IMR-90 (cell line): Measurements from ENCODE around the gene HACL1. TPM values are rescaled to one million over a fixed set of nuclear protein-coding genes. Genes with fewer than 3 reads are reported as not detected.

Experiments
- ATAC-seq: fragments of 200-7000 bp; cut with Tn5 transposase; 2 replicates; pipeline ENCODE4 v1.9.1; 2020; ENCODE audit warnings: low read depth, mild to moderate bottlenecking, moderate library complexity
- BruUV-seq: library from RNA; stranded (reverse); fragments of 400-500 nt; replicated peaks from 2 replicates; lab custom pipeline; 2021; lab: Mats Ljungman, UMichigan
- CTCF ChIA-PET: fragments of 300-600 bp; formaldehyde crosslinking; extraction: SDS; loops from one replicate; lab custom pipeline; 2021; ENCODE audit warnings: antibody characterized with exemption; lab: Yijun Ruan, JAX
- POLR2A ChIA-PET: fragments of 300-600 bp; sonication (Branson Sonifier 250); formaldehyde crosslinking; loops from one replicate; lab custom pipeline; 2022; ENCODE audit warnings: antibody characterized with exemption; ENCODE audit not compliant: unreplicated experiment; lab: Charles Lee
- DNase-seq: peaks from one replicate; pipeline ENCODE4 v3.0.0; 2013
- H2AFZ ChIP-seq: replicated peaks from 2 replicates; pipeline ENCODE3; 2013; ENCODE audit warnings: low read length, mild to moderate bottlenecking; ENCODE audit not compliant: poor library complexity
- H2AK5ac ChIP-seq: 2 replicates; pipeline ENCODE4 v1.6.1; 2013; ENCODE audit warnings: low read depth, low read length, inconsistent platforms
- H2AK9ac ChIP-seq: replicated peaks from 2 replicates; pipeline ENCODE3; 2013; ENCODE audit warnings: mild to moderate bottlenecking, low read depth, low read length, moderate library complexity; ENCODE audit not compliant: poor library complexity
- H2BK120ac ChIP-seq: 2 replicates; pipeline ENCODE4 v1.6.1; 2013; ENCODE audit warnings: low read depth, low read length, inconsistent platforms
- H2BK15ac ChIP-seq: 3 replicates; pipeline ENCODE4 v1.6.1; 2013; ENCODE audit warnings: low read depth, low read length, inconsistent platforms
- H2BK20ac ChIP-seq: 2 replicates; pipeline ENCODE4 v1.6.1; 2013; ENCODE audit warnings: low read depth, mild to moderate bottlenecking, inconsistent platforms, low read length, moderate library complexity
- H2BK5ac ChIP-seq: 2 replicates; pipeline ENCODE4 v1.6.1; 2013; ENCODE audit warnings: mild to moderate bottlenecking, low read depth, low read length, inconsistent platforms; ENCODE audit not compliant: poor library complexity, severe bottlenecking
- H3K14ac ChIP-seq: replicated peaks from 2 replicates; pipeline ENCODE4 v1.6.1; 2013; ENCODE audit warnings: low read depth, low read length, inconsistent platforms
- H3K18ac ChIP-seq: 2 replicates; pipeline ENCODE4 v1.6.1; 2013; ENCODE audit warnings: low read depth, low read length, control low read depth
- H3K23ac ChIP-seq: 2 replicates; pipeline ENCODE4 v1.6.1; 2013; ENCODE audit warnings: low read depth, low read length, inconsistent platforms
- H3K27ac ChIP-seq: 2 replicates; pipeline ENCODE4 v1.5.1; 2013; ENCODE audit warnings: mild to moderate bottlenecking, control low read depth, low read length; ENCODE audit not compliant: insufficient read depth
- H3K27me3 ChIP-seq: 2 replicates; pipeline ENCODE4 v1.6.1; 2013; ENCODE audit warnings: low read length; ENCODE audit not compliant: control insufficient read depth, insufficient read depth
- H3K36me3 ChIP-seq: 2 replicates; pipeline ENCODE4 v1.6.1; 2013; ENCODE audit warnings: low read length, mixed read lengths; ENCODE audit not compliant: control insufficient read depth, insufficient read depth
- H3K4ac ChIP-seq: 2 replicates; pipeline ENCODE4 v1.6.1; 2013; ENCODE audit warnings: low read depth, low read length, inconsistent platforms
- H3K4me1 ChIP-seq: 2 replicates; pipeline ENCODE4 v1.6.1; 2013; ENCODE audit warnings: low read length, mixed read lengths; ENCODE audit not compliant: control insufficient read depth, insufficient read depth
- H3K4me2 ChIP-seq: 2 replicates; pipeline ENCODE4 v1.6.1; 2013; ENCODE audit warnings: low read depth, mild to moderate bottlenecking, control low read depth, low read length, moderate library complexity
- H3K4me3 ChIP-seq: 2 replicates; pipeline ENCODE4 v1.5.1; 2013; ENCODE audit warnings: low read depth, mild to moderate bottlenecking, control low read depth, low read length, moderate library complexity; ENCODE audit not compliant: insufficient read depth
- H3K56ac ChIP-seq: 2 replicates; pipeline ENCODE4 v1.6.1; 2013; ENCODE audit warnings: low read length, inconsistent platforms; ENCODE audit not compliant: insufficient read depth; ENCODE audit errors: extremely low read depth
- H3K79me1 ChIP-seq, 2 experiments: 2 replicates each; pipeline ENCODE4 v1.6.1; 2013; ENCODE audit warnings: low read length in 2 of 2, inconsistent platforms in 1 of 2, low read depth in 1 of 2
- H3K9ac ChIP-seq: 2 replicates; pipeline ENCODE4 v1.6.1; 2013; ENCODE audit warnings: low read depth, low read length, control low read depth
- H3K9me1 ChIP-seq: 2 replicates; pipeline ENCODE4 v1.6.1; 2013; ENCODE audit warnings: low read length, inconsistent platforms; ENCODE audit not compliant: insufficient read depth
- H3K9me3 ChIP-seq: 2 replicates; pipeline ENCODE4 v1.6.1; 2013; ENCODE audit warnings: low read length; ENCODE audit not compliant: control insufficient read depth, insufficient read depth
- H4K20me1 ChIP-seq: 2 replicates; pipeline ENCODE4 v1.6.1; 2013; ENCODE audit warnings: low read length, inconsistent platforms; ENCODE audit not compliant: insufficient read depth
- H4K5ac ChIP-seq: 2 replicates; pipeline ENCODE4 v1.6.1; 2013; ENCODE audit warnings: mild to moderate bottlenecking, low read depth, low read length, control low read depth
- H4K8ac ChIP-seq, 2 experiments: 2 replicates each; pipeline ENCODE4 v1.6.1; 2013; ENCODE audit warnings: low read depth in 2 of 2, low read length in 2 of 2, control low read depth in 1 of 2, inconsistent platforms in 1 of 2
- H4K91ac ChIP-seq: 2 replicates; pipeline ENCODE4 v1.6.1; 2013; ENCODE audit warnings: low read depth, low read length, inconsistent platforms; ENCODE audit not compliant: insufficient read depth
- NFE2L2 ChIP-seq: fragments of 150-350 bp; IDR thresholded peaks from 2 replicates; pipeline ENCODE4 v1.6.1; 2016; ENCODE audit warnings: low read depth, mild to moderate bottlenecking, low read length
- RAD21 ChIP-seq: IDR thresholded peaks from 2 replicates; pipeline ENCODE4 v1.6.1; 2012; ENCODE audit warnings: low read length, improper control_type of control experiment
- WGBS, 2 experiments: methylation state at CpG; one replicate each; pipeline versions ENCODE4 v1.1.5 to v1.1.7; 2013; ENCODE audit warnings: missing lambda C conversion rate in 2 of 2; ENCODE audit not compliant: insufficient read length in 1 of 2; ENCODE audit errors: extremely low coverage in 2 of 2; 5-methylcytosine and 5-hydroxymethylcytosine counted together
- dilution Hi-C: fragments of 300-500 bp; cut with HindIII; formaldehyde crosslinking; loops from one replicate; pipeline ENCODE4 v1.14.3; 2018; ENCODE audit warnings: low sequenced_read_pairs; ENCODE audit not compliant: unreplicated experiment
- in situ Hi-C: fragments of 300-500 bp; cut with MboI; formaldehyde crosslinking; loops from 3 replicates; pipeline ENCODE4 v1.14.3; 2019; ENCODE audit warnings: low sequenced_read_pairs, inconsistent platforms, mixed read lengths
- intact Hi-C: fragments of 100-400 bp; cut with micrococcal nuclease; formaldehyde crosslinking; loops from 2 replicates; pipeline ENCODE4 v1.10.0; 2022
- polyA plus RNA-seq, 3 experiments: library from polyadenylated mRNA; depleted of rRNA; stranded (reverse); fragments of >200 nt; gene quantifications; 2 replicates each; pipeline ENCODE4 v1.2.3, GENCODE V29; 2012; ENCODE audit warnings: low replicate concordance in 1 of 3
- total RNA-seq: library from RNA; depleted of rRNA; stranded (reverse); fragments of >200 nt; gene quantifications from 2 replicates; pipeline ENCODE4 v1.2.3, GENCODE V29; 2012

The HACL1 gene
- total and polyA plus RNA-seq, 2 of the 4 experiments (the other 2 are of a cell fraction), result 9.9 to 28.1 TPM

DNA sequence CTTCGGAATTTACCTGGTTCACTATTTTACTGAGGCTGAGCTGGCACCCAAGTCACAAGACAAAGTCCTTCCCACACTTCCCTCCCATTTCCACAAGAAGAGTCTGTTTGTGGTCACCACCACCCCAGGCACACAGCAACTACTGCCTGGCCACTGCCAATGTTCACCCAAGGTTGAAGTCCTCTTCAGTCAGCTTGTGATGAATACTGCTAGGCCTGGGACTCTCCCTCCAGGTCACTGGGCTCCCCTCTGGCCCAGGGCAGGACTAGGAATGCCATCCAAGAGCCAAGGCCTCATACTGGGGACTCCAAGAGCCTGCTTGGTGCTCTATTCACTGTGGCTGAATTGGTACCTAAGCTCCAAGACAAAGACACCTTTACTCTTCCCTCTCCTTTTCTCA, 49.5 kb downstream of the HACL1 start:
- POLR2A ChIA-PET, result no interaction called here
- H3K4ac ChIP-seq, result no peak overlapping the region
- in situ Hi-C loops, result loop anchor here (10.0 kb wide), 1 partner anchor 347 kb away; the partner anchor contains the start of gene CAPN7

More for the DNA sequence above, 49.5 kb downstream of the HACL1 start:
- intact Hi-C loops (loop anchor here (5.0 kb wide), 1 partner anchor 810 kb away; no protein-coding TSS in a partner anchor), dilution Hi-C loops (no loop called here)
- H4K91ac ChIP-seq, result no peak overlapping the region
- H4K20me1 ChIP-seq, result no peaks in the 10 kb centered on the region
- no peak overlapping the region for H4K5ac ChIP-seq
- peaks cover 5% of the 10 kb centered on the region; the same call in 1 of the 2 replicates for H3K9me1 ChIP-seq
- BruUV-seq, result no TSS peak
- H2BK20ac ChIP-seq, result no peak overlapping the region
- H3K27ac ChIP-seq, result no peak overlapping the region
- no peaks in the 10 kb centered on the region for H3K79me1 ChIP-seq
- no peak overlapping the region for H3K56ac ChIP-seq
- no peak overlapping the region for H3K18ac ChIP-seq
- H2BK120ac ChIP-seq, result no peak overlapping the region
- no peaks in the 10 kb centered on the region for H3K9me3 ChIP-seq
- ATAC-seq (no peak), DNase-seq (no peak)
- H3K23ac ChIP-seq, result no peak overlapping the region
- no peak overlapping the region for H4K8ac ChIP-seq
- H2BK15ac ChIP-seq, result no peak overlapping the region
- H2AFZ ChIP-seq, result no peak overlapping the region
- no peaks in the 10 kb centered on the region for H3K27me3 ChIP-seq
- H3K4me3 ChIP-seq, result no peak overlapping the region
- H3K36me3 ChIP-seq, result no peaks in the 10 kb centered on the region
- H2BK5ac ChIP-seq, result no peak overlapping the region
- H3K14ac ChIP-seq, result no peak overlapping the region
- CTCF ChIA-PET, result interaction anchor here (0.5 kb wide), 1 partner anchor 348 kb away, joined by 4 read pairs; no protein-coding TSS in a partner anchor
- 83% methylated on average over 1 of the region's 1 CpG; no CpG with 5 or more reads in 1 of the 2 experiments for WGBS, 2 experiments
- H3K9ac ChIP-seq, result no peak overlapping the region
- H2AK9ac ChIP-seq, result no peak overlapping the region
- no peaks in the 10 kb centered on the region for H3K4me1 ChIP-seq
- H3K4me2 ChIP-seq, result no peak overlapping the region
- no peak for TF ChIP-seq RAD21
- TF ChIP-seq NFE2L2, result no peak
- no peak overlapping the region for H2AK5ac ChIP-seq
